K562 (cell line): ENCODE data around the gene HS3ST3B1. TPM values are rescaled to one million over a fixed set of nuclear protein-coding genes. Genes with fewer than 3 reads are reported as not detected.

Experiments
- ARHGAP35 ChIP-seq: fragments of 450-650 bp; IDR thresholded peaks from 2 replicates; pipeline ENCODE4 v1.6.1; 2018; ENCODE audit not compliant: partially characterized antibody
- IRF2 ChIP-seq: sonication (generic); formaldehyde crosslinking; IDR thresholded peaks from 2 replicates; pipeline ENCODE4 v1.8.1; 2022; ENCODE audit warnings: mild to moderate bottlenecking, missing genetic modification reagents
- L3MBTL2 ChIP-seq: fragments of 450-650 bp; IDR thresholded peaks from 2 replicates; pipeline ENCODE4 v1.6.1; 2016; ENCODE audit warnings: mild to moderate bottlenecking, moderate library complexity
- MCM5 ChIP-seq: fragments of 450-650 bp; IDR thresholded peaks from 2 replicates; pipeline ENCODE4 v1.6.1; 2016; ENCODE audit warnings: low read depth
- PHF8 ChIP-seq: fragments of 200-600 bp; sonication (generic); IDR thresholded peaks from 2 replicates; pipeline ENCODE4 v1.6.1; 2012; ENCODE audit warnings: mixed run types, mild to moderate bottlenecking, inconsistent platforms, low read length, moderate library complexity, borderline replicate concordance
- POLR3G ChIP-seq: IDR thresholded peaks from 2 replicates; pipeline ENCODE4 v1.6.1; 2011; ENCODE audit not compliant: insufficient read length, insufficient replicate concordance; ENCODE audit errors: extremely low read depth
- RBM14 ChIP-seq: fragments of 200-400 bp; formaldehyde crosslinking; IDR thresholded peaks from 2 replicates; pipeline ENCODE4 v1.6.1; 2018; ENCODE audit warnings: low read depth, mild to moderate bottlenecking, low read length, moderate library complexity, borderline replicate concordance; ENCODE audit not compliant: insufficient read depth
- TAF9B ChIP-seq: fragments of 450-650 bp; IDR thresholded peaks from 2 replicates; pipeline ENCODE4 v1.6.1; 2018; ENCODE audit warnings: mild to moderate bottlenecking; ENCODE audit not compliant: partially characterized antibody
- ZNF695 ChIP-seq: fragments of 450-650 bp; formaldehyde crosslinking; IDR thresholded peaks from 2 replicates; pipeline ENCODE4 v1.4.0; 2020; ENCODE audit warnings: mild to moderate bottlenecking, moderate library complexity
- polyA plus RNA-seq, 8 experiments: library from polyadenylated mRNA; depleted of rRNA in 4 of 8; stranded (reverse) in 5 of 8; unstranded in 3 of 8; fragments of >200 nt; fragmentation: Nextera tagmentation in 2 of 8; fragmentation: Illumina TruSeq in 1 of 8; extraction: Ambion mirVana in 2 of 8; extraction: Trizol in 1 of 8; gene quantifications; 2 replicates each; pipeline versions ENCODE4 v1.2.1 to v1.2.3, GENCODE V29; 2011 to 2014; ENCODE audit warnings: inconsistent platforms in 1 of 8, missing spikeins in 1 of 8
- total RNA-seq, 7 experiments: library from RNA; depleted of rRNA in 6 of 7; stranded (reverse); fragments of >200 nt in 6 of 7; fragmentation: Illumina TruSeq in 2 of 7; extraction: Trizol in 2 of 7; gene quantifications; 2 replicates each; pipeline versions ENCODE4 v1.2.1 to v1.2.3, GENCODE V29; 2011 to 2021; ENCODE audit warnings: low replicate concordance in 1 of 7
- TF ChIP-seq, protein P1 (sequence below), 2 experiments: IDR thresholded peaks; 2 replicates each; pipeline ENCODE4 v1.6.1; 2011; ENCODE audit warnings: borderline replicate concordance in 1 of 2, control low read depth in 1 of 2, low read depth in 1 of 2, low read length in 1 of 2, mild to moderate bottlenecking in 1 of 2, mixed read lengths in 1 of 2, moderate library complexity in 1 of 2; ENCODE audit not compliant: insufficient read depth in 1 of 2, insufficient read length in 1 of 2, poor library complexity in 1 of 2, severe bottlenecking in 1 of 2; ENCODE audit errors: extremely low read depth in 1 of 2
- TF ChIP-seq, protein P2 (sequence below): sonication (generic); formaldehyde crosslinking; IDR thresholded peaks from 2 replicates; pipeline ENCODE4 v1.8.0; 2023; ENCODE audit warnings: missing genetic modification reagents, mild to moderate bottlenecking, borderline replicate concordance
- TF ChIP-seq, protein P3 (sequence below): fragments of 450-650 bp; IDR thresholded peaks from 2 replicates; pipeline ENCODE4 v1.6.1; 2017; ENCODE audit warnings: mild to moderate bottlenecking, moderate library complexity

The HS3ST3B1 gene
- total and polyA plus RNA-seq, 9 of the 15 experiments (the other 6 are each of a cell fraction or from before 2014, with no cell fraction given) = 1.9 to 12.9 (median 3.7) TPM

DNA sequence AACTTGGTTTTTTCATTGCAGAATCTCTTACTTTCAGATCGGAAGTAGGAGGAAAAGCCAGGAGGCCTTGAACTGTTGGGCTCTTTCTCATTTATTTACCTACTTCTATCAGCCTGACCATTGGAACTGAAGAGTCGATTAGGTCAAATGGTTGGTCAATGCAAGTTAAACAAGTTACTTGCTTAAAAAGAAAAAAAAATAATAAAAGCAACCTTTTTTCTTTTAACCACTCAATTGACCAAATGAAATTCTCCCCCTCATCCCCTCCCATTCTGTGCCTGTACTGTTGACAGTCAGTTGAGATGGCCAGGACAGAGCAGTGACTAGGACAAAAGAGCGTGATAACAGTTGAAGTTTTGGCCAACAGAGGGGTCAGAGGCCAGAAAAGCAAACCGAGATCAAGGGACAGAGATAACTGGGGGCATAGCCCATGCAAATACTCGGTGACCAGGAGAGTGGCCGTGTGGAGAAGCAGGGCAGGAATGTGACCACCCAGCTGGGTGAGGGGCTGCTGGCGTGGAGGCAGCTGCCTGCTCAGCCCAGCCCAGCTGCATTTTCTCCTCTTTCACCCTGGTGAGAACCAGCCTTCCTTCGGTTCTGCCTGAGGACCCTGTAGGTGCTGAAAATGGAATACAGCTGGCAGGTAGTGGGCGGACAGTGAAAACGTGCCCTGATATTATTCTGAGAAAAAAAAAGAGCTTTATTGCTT is 72.2 kb downstream of the HS3ST3B1 start (continued):
- TF ChIP-seq, protein P1, sequence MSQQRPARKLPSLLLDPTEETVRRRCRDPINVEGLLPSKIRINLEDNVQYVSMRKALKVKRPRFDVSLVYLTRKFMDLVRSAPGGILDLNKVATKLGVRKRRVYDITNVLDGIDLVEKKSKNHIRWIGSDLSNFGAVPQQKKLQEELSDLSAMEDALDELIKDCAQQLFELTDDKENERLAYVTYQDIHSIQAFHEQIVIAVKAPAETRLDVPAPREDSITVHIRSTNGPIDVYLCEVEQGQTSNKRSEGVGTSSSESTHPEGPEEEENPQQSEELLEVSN (IDR thresholded peaks at IDR 0.05; ENCODE audit: borderline replicate concordance in 1 of 2, extremely low read depth in 1 of 2, insufficient read depth in 1 of 2, insufficient read length in 1 of 2, low read depth in 1 of 2, low read length in 1 of 2, poor library complexity in 1 of 2, severe bottlenecking in 1 of 2) = no peak
- TF ChIP-seq, protein P2, sequence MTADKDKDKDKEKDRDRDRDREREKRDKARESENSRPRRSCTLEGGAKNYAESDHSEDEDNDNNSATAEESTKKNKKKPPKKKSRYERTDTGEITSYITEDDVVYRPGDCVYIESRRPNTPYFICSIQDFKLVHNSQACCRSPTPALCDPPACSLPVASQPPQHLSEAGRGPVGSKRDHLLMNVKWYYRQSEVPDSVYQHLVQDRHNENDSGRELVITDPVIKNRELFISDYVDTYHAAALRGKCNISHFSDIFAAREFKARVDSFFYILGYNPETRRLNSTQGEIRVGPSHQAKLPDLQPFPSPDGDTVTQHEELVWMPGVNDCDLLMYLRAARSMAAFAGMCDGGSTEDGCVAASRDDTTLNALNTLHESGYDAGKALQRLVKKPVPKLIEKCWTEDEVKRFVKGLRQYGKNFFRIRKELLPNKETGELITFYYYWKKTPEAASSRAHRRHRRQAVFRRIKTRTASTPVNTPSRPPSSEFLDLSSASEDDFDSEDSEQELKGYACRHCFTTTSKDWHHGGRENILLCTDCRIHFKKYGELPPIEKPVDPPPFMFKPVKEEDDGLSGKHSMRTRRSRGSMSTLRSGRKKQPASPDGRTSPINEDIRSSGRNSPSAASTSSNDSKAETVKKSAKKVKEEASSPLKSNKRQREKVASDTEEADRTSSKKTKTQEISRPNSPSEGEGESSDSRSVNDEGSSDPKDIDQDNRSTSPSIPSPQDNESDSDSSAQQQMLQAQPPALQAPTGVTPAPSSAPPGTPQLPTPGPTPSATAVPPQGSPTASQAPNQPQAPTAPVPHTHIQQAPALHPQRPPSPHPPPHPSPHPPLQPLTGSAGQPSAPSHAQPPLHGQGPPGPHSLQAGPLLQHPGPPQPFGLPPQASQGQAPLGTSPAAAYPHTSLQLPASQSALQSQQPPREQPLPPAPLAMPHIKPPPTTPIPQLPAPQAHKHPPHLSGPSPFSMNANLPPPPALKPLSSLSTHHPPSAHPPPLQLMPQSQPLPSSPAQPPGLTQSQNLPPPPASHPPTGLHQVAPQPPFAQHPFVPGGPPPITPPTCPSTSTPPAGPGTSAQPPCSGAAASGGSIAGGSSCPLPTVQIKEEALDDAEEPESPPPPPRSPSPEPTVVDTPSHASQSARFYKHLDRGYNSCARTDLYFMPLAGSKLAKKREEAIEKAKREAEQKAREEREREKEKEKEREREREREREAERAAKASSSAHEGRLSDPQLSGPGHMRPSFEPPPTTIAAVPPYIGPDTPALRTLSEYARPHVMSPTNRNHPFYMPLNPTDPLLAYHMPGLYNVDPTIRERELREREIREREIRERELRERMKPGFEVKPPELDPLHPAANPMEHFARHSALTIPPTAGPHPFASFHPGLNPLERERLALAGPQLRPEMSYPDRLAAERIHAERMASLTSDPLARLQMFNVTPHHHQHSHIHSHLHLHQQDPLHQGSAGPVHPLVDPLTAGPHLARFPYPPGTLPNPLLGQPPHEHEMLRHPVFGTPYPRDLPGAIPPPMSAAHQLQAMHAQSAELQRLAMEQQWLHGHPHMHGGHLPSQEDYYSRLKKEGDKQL (CRISPR knock-in tag) = no peak
- no peak for TF ChIP-seq POLR3G
- TF ChIP-seq ARHGAP35 = no peak
- TF ChIP-seq MCM5 = no peak
- TF ChIP-seq L3MBTL2 = no peak; the same call in 1 of the 2 replicates
- no peak for TF ChIP-seq IRF2 (CRISPR knock-in tag)
- TF ChIP-seq, protein P3, sequence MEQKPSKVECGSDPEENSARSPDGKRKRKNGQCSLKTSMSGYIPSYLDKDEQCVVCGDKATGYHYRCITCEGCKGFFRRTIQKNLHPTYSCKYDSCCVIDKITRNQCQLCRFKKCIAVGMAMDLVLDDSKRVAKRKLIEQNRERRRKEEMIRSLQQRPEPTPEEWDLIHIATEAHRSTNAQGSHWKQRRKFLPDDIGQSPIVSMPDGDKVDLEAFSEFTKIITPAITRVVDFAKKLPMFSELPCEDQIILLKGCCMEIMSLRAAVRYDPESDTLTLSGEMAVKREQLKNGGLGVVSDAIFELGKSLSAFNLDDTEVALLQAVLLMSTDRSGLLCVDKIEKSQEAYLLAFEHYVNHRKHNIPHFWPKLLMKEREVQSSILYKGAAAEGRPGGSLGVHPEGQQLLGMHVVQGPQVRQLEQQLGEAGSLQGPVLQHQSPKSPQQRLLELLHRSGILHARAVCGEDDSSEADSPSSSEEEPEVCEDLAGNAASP = no peak
- TF ChIP-seq RBM14 = no peak
- no peak for TF ChIP-seq ZNF695 (CRISPR knock-in tag)
- no peak for TF ChIP-seq TAF9B
- TF ChIP-seq PHF8 = no peak
